Trophoblast cell (in vitro differentiated cells and primary cell): ENCODE results near the gene BCL2L11.

Experiments
- DNase-seq, 2 donors: peaks; one replicate each; pipeline ENCODE4 v3.0.0-alpha.2; 2016
- H2AFZ ChIP-seq: 2 replicates; pipeline ENCODE4 v1.6.1; 2013; ENCODE audit warnings: low read length, moderate library complexity, mild to moderate bottlenecking; ENCODE audit not compliant: insufficient read depth, poor library complexity
- H2AK5ac ChIP-seq: 2 replicates; pipeline ENCODE4 v1.6.1; 2013; ENCODE audit warnings: mild to moderate bottlenecking, low read length
- H2BK120ac ChIP-seq: 2 replicates; pipeline ENCODE4 v1.6.1; 2013; ENCODE audit warnings: low read length, mild to moderate bottlenecking, moderate library complexity; ENCODE audit not compliant: insufficient read depth, poor library complexity
- H2BK12ac ChIP-seq: 2 replicates; pipeline ENCODE4 v1.6.1; 2013; ENCODE audit warnings: mild to moderate bottlenecking, low read length, moderate library complexity
- H2BK5ac ChIP-seq: 2 replicates; pipeline ENCODE4 v1.6.1; 2013; ENCODE audit warnings: low read length, low read depth, moderate library complexity, mild to moderate bottlenecking; ENCODE audit not compliant: poor library complexity
- H3K14ac ChIP-seq: 2 replicates; pipeline ENCODE4 v1.6.1; 2013; ENCODE audit warnings: mild to moderate bottlenecking, low read length
- H3K18ac ChIP-seq: 2 replicates; pipeline ENCODE4 v1.6.1; 2013; ENCODE audit warnings: mild to moderate bottlenecking, low read length
- H3K23ac ChIP-seq: 2 replicates; pipeline ENCODE4 v1.6.1; 2013; ENCODE audit warnings: low read length
- H3K27ac ChIP-seq: 2 replicates; pipeline ENCODE4 v1.5.1; 2013; ENCODE audit warnings: low read depth, mild to moderate bottlenecking, inconsistent platforms, low read length, moderate library complexity
- H3K27me3 ChIP-seq: 2 replicates; pipeline ENCODE4 v1.6.1; 2013; ENCODE audit warnings: inconsistent platforms, mild to moderate bottlenecking, low read length, moderate library complexity; ENCODE audit not compliant: insufficient read depth
- H3K36me3 ChIP-seq, 2 experiments: 1 replicate in 1 of 2; 2 replicates in 1 of 2; pipeline ENCODE4 v1.6.1; 2013; ENCODE audit warnings: low read length in 2 of 2, mild to moderate bottlenecking in 2 of 2, moderate library complexity in 1 of 2; ENCODE audit not compliant: insufficient read depth in 2 of 2, control insufficient read depth in 1 of 2
- H3K4ac ChIP-seq: 2 replicates; pipeline ENCODE4 v1.6.1; 2013; ENCODE audit warnings: low read depth, mild to moderate bottlenecking, low read length, moderate library complexity
- H3K4me1 ChIP-seq, 2 experiments: 1 replicate in 1 of 2; 2 replicates in 1 of 2; pipeline ENCODE4 v1.6.1; 2013; ENCODE audit warnings: low read length in 2 of 2, mild to moderate bottlenecking in 2 of 2, moderate library complexity in 1 of 2; ENCODE audit not compliant: insufficient read depth in 2 of 2, control insufficient read depth in 1 of 2
- H3K4me2 ChIP-seq: 2 replicates; pipeline ENCODE4 v1.6.1; 2013; ENCODE audit warnings: inconsistent platforms, mild to moderate bottlenecking, low read length, moderate library complexity
- H3K4me3 ChIP-seq: 2 replicates; pipeline ENCODE4 v1.5.1; 2013; ENCODE audit warnings: mild to moderate bottlenecking, low read depth, low read length, inconsistent platforms
- H3K79me1 ChIP-seq: one replicate; pipeline ENCODE4 v1.6.1; 2013; ENCODE audit warnings: low read length
- H3K79me2 ChIP-seq: 2 replicates; pipeline ENCODE4 v1.6.1; 2013; ENCODE audit warnings: low read length, mild to moderate bottlenecking; ENCODE audit not compliant: control insufficient read depth, insufficient read depth, poor library complexity
- H3K9ac ChIP-seq: 2 replicates; pipeline ENCODE4 v1.6.1; 2013; ENCODE audit warnings: mild to moderate bottlenecking, low read length
- H3K9me3 ChIP-seq: 2 replicates; pipeline ENCODE4 v1.6.1; 2013; ENCODE audit warnings: low read depth, mild to moderate bottlenecking, control low read depth, inconsistent platforms, low read length; ENCODE audit not compliant: insufficient read depth
- H4K12ac ChIP-seq: 2 replicates; pipeline ENCODE4 v1.6.1; 2013; ENCODE audit warnings: low read depth, mild to moderate bottlenecking, low read length, moderate library complexity
- H4K8ac ChIP-seq: 2 replicates; pipeline ENCODE4 v1.6.1; 2013; ENCODE audit warnings: low read depth, mild to moderate bottlenecking, low read length, moderate library complexity
- H4K91ac ChIP-seq: one replicate; pipeline ENCODE4 v1.6.1; 2013; ENCODE audit warnings: low read depth, mild to moderate bottlenecking, low read length, moderate library complexity
- WGBS: extraction: QIAGEN DNeasy Blood & Tissue Kit; methylation state at CpG from one replicate; pipeline ENCODE4 v1.1.7; 2013; ENCODE audit warnings: missing lambda C conversion rate; ENCODE audit not compliant: insufficient read length, insufficient coverage; ENCODE audit errors: extremely low coverage; 5-methylcytosine and 5-hydroxymethylcytosine counted together

The BCL2L11 gene

GRCh38 chr2:111173338-111173737, 52.6 kb downstream of the BCL2L11 start:
- no peak overlapping the region for H4K12ac ChIP-seq
- no peak overlapping the region for H3K4ac ChIP-seq
- no peak overlapping the region for H3K18ac ChIP-seq
- peaks cover 3 to 9% of the 10 kb centered on the region in 2 experiments for H3K4me1 ChIP-seq
- no peak overlapping the region for H3K4me2 ChIP-seq
- no peaks in the 10 kb centered on the region for H3K79me1 ChIP-seq
- no peak overlapping the region for H3K9ac ChIP-seq
- no peak overlapping the region for H4K8ac ChIP-seq
- H3K27me3 ChIP-seq = no peaks in the 10 kb centered on the region
- H4K91ac ChIP-seq = no peak overlapping the region
- no peaks in the 10 kb centered on the region for H3K36me3 ChIP-seq
- no peak overlapping the region for H2BK5ac ChIP-seq
- no peak overlapping the region for H2AK5ac ChIP-seq
- no peak overlapping the region for H3K27ac ChIP-seq
- H2AFZ ChIP-seq = no peak overlapping the region
- no peaks in the 10 kb centered on the region for H3K9me3 ChIP-seq
- H3K79me2 ChIP-seq = no peaks in the 10 kb centered on the region
- H3K23ac ChIP-seq = no peak overlapping the region
- H3K4me3 ChIP-seq = no peak overlapping the region
- WGBS = no CpG with 5 or more reads among the region's 7 CpGs
- DNase-seq = no peak
- no peak overlapping the region for H2BK120ac ChIP-seq
- no peak overlapping the region for H2BK12ac ChIP-seq
- no peak overlapping the region for H3K14ac ChIP-seq

GRCh38 chr2:111173856-111174255, 53.1 kb downstream of the BCL2L11 start:
- Histone ChIP-seq H3K79me2 (no peaks in the 10 kb centered on the region), H3K23ac (no peak overlapping the region), H2BK5ac (no peak overlapping the region), H3K9ac (no peak overlapping the region), H3K9me3 (no peaks in the 10 kb centered on the region), H3K36me3 (no peaks in the 10 kb centered on the region), H2AK5ac (no peak overlapping the region), H4K8ac (no peak overlapping the region), H3K27ac (no peak overlapping the region), H4K91ac (no peak overlapping the region), H4K12ac (no peak overlapping the region), H3K4me3 (no peak overlapping the region), H3K18ac (no peak overlapping the region), H2BK12ac (no peak overlapping the region), H3K4me2 (no peak overlapping the region), H3K4ac (no peak overlapping the region), H3K27me3 (no peaks in the 10 kb centered on the region), H3K14ac (no peak overlapping the region), H2BK120ac (no peak overlapping the region), H3K4me1 (peaks cover 3 to 9% of the 10 kb centered on the region in 2 experiments), H2AFZ (no peak overlapping the region), H3K79me1 (no peaks in the 10 kb centered on the region)
- WGBS = no CpG with 5 or more reads among the region's 6 CpGs
- DNase-seq = no peak

GRCh38 chr2:111175615-111176014, 54.9 kb downstream of the BCL2L11 start:
- no peak for DNase-seq
- Histone ChIP-seq H3K18ac (no peak overlapping the region), H3K4ac (no peak overlapping the region), H4K8ac (no peak overlapping the region), H3K27ac (no peak overlapping the region), H3K23ac (no peak overlapping the region), H3K27me3 (no peaks in the 10 kb centered on the region), H3K14ac (peak overlapping the region; percentile 55), H2BK120ac (no peak overlapping the region), H4K91ac (no peak overlapping the region), H3K4me2 (no peak overlapping the region), H3K9me3 (no peaks in the 10 kb centered on the region), H2AFZ (no peak overlapping the region), H3K36me3 (no peaks in the 10 kb centered on the region), H2BK12ac (no peak overlapping the region), H2BK5ac (no peak overlapping the region), H4K12ac (no peak overlapping the region), H3K4me1 (peaks cover 3 to 9% of the 10 kb centered on the region in 2 experiments), H3K9ac (no peak overlapping the region), H2AK5ac (no peak overlapping the region), H3K79me1 (no peaks in the 10 kb centered on the region), H3K79me2 (no peaks in the 10 kb centered on the region), H3K4me3 (no peak overlapping the region)
- no CpG with 5 or more reads among the region's 4 CpGs for WGBS

DNA sequence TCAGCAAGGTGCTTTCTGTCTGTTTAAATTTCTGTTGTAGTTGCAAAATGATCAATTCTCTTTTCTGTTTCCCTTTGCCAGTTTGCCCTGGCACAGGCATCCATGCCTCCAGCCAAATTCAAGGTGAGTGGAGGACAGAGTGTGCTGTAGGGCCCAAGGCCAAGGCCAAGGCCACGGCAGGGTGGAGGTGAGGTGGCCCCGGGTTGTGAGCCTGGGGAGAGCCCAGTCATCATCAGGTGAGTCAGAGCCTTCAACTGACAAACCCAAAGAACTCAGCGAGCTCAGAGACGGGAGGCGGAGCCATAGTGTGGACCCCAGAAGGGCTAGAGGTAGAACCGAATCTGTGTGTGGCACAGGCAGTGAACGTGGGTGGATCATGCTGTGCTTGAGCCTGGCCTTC, 55.7 kb downstream of the BCL2L11 start:
- Histone ChIP-seq H3K4ac (no peak overlapping the region), H4K91ac (no peak overlapping the region), H3K9ac (no peak overlapping the region), H3K27me3 (no peaks in the 10 kb centered on the region), H3K18ac (no peak overlapping the region), H2BK120ac (no peak overlapping the region), H3K79me2 (no peaks in the 10 kb centered on the region), H3K4me1 (peaks cover 1 to 7% of the 10 kb centered on the region in 2 experiments), H3K4me2 (no peak overlapping the region), H3K14ac (no peak overlapping the region), H2AFZ (no peak overlapping the region), H2BK12ac (no peak overlapping the region), H4K12ac (no peak overlapping the region), H3K27ac (no peak overlapping the region), H4K8ac (no peak overlapping the region), H2AK5ac (no peak overlapping the region), H3K23ac (no peak overlapping the region), H3K79me1 (no peaks in the 10 kb centered on the region), H3K4me3 (no peak overlapping the region), H3K36me3 (no peaks in the 10 kb centered on the region), H2BK5ac (no peak overlapping the region), H3K9me3 (no peaks in the 10 kb centered on the region)
- no peak for DNase-seq
- WGBS = no CpG with 5 or more reads among the region's 7 CpGs
